SK-N-SH (cell line): ENCODE data around the gene PSMD8. TPM values are rescaled to one million over a fixed set of nuclear protein-coding genes. Genes with fewer than 3 reads are reported as not detected.

ENCODE experiments used
- CTCF ChIA-PET: fragments of 300-600, 350-600 bp; formaldehyde crosslinking; extraction: SDS; loops from one replicate; lab custom pipeline; 2021; lab: Yijun Ruan, JAX
- POLR2A ChIA-PET: fragments of 350-600 bp; sonication (Branson Sonifier 250); formaldehyde crosslinking; extraction: SDS; loops from one replicate; lab custom pipeline; 2020; ENCODE audit warnings: antibody characterized with exemption, inconsistent platforms; lab: Yijun Ruan, JAX
- DNase-seq: peaks from one replicate; pipeline ENCODE4 v3.0.0; 2012
- H2AFZ ChIP-seq: fragments of 200-600 bp; sonication (generic); 2 replicates; pipeline ENCODE4 v1.8.1; 2016; ENCODE audit warnings: antibody characterized with exemption, mild to moderate bottlenecking, low read depth
- H3F3A ChIP-seq: fragments of 200-600 bp; sonication (generic); replicated peaks from 2 replicates; pipeline ENCODE3; 2016; ENCODE audit warnings: antibody characterized with exemption, mild to moderate bottlenecking; ENCODE audit not compliant: insufficient read depth
- H3K27ac ChIP-seq, 2 experiments: fragments of 200-500 bp in 1 of 2; fragments of 200-600 bp in 1 of 2; sonication (Bioruptor generic) in 1 of 2; sonication (generic), shearing (Covaris generic) in 1 of 2; 2 replicates each; pipeline versions ENCODE4 v1.5.1 to v1.6.1; 2014 to 2016; ENCODE audit warnings: low read depth in 2 of 2, inconsistent platforms in 1 of 2, low read length in 1 of 2, mild to moderate bottlenecking in 1 of 2, mixed read lengths in 1 of 2
- H3K27me3 ChIP-seq: fragments of 200-600 bp; sonication (generic), shearing (Covaris generic); 2 replicates; pipeline ENCODE4 v1.6.1; 2016; ENCODE audit warnings: mixed run types; ENCODE audit not compliant: insufficient read depth
- H3K36me3 ChIP-seq, 2 experiments: fragments of 200-500 bp in 1 of 2; fragments of 200-600 bp in 1 of 2; sonication (Bioruptor generic) in 1 of 2; sonication (generic) in 1 of 2; replicated peaks in 1 of 2; 2 replicates each; pipeline versions ENCODE3 to v1.5.1; 2014 to 2016; ENCODE audit warnings: low read length in 1 of 2, mild to moderate bottlenecking in 1 of 2; ENCODE audit not compliant: insufficient read depth in 2 of 2, control insufficient read depth in 1 of 2
- H3K4me1 ChIP-seq, 2 experiments: fragments of 200-500 bp in 1 of 2; fragments of 200-600 bp in 1 of 2; sonication (Bioruptor generic) in 1 of 2; sonication (generic), shearing (Covaris generic) in 1 of 2; 2 replicates each; pipeline versions ENCODE4 v1.5.1 to v1.6.1; 2014 to 2016; ENCODE audit warnings: low read depth in 1 of 2, low read length in 1 of 2, mixed run types in 1 of 2; ENCODE audit not compliant: insufficient read depth in 2 of 2, control insufficient read depth in 1 of 2
- H3K4me2 ChIP-seq: fragments of 200-600 bp; sonication (generic), shearing (Covaris generic); 2 replicates; pipeline ENCODE4 v1.6.1; 2017; ENCODE audit warnings: mixed run types
- H3K4me3 ChIP-seq, 2 experiments: fragments of 200-500 bp in 1 of 2; fragments of 200-600 bp in 1 of 2; sonication (Bioruptor generic) in 1 of 2; sonication (generic), shearing (Covaris generic) in 1 of 2; 2 replicates each; pipeline versions ENCODE4 v1.5.1 to v1.8.1; 2014 to 2016; ENCODE audit warnings: low read depth in 2 of 2, inconsistent platforms in 1 of 2, low read length in 1 of 2, mild to moderate bottlenecking in 1 of 2, mixed read lengths in 1 of 2, moderate library complexity in 1 of 2
- H3K79me2 ChIP-seq: fragments of 200-600 bp; sonication (generic); 2 replicates; pipeline ENCODE4 v1.8.1; 2017; ENCODE audit warnings: mild to moderate bottlenecking; ENCODE audit not compliant: insufficient read depth
- H3K9ac ChIP-seq: fragments of 200-600 bp; sonication (generic); 2 replicates; pipeline ENCODE4 v1.6.1; 2017; ENCODE audit warnings: mixed run types
- H3K9me2 ChIP-seq: fragments of 200-600 bp; sonication (generic); 2 replicates; pipeline ENCODE4 v1.6.1; 2017; ENCODE audit warnings: mixed run types
- H3K9me3 ChIP-seq: fragments of 200-600 bp; sonication (generic); 2 replicates; pipeline ENCODE4 v1.6.1; 2017; ENCODE audit warnings: mixed run types, mild to moderate bottlenecking, moderate library complexity
- H4K20me1 ChIP-seq: fragments of 200-600 bp; sonication (generic); 2 replicates; pipeline ENCODE4 v1.6.1; 2017; ENCODE audit warnings: mild to moderate bottlenecking, mixed run types; ENCODE audit not compliant: insufficient read depth
- CHD2 ChIP-seq: fragments of 150-350 bp; IDR thresholded peaks from 2 replicates; pipeline ENCODE4 v1.6.1; 2018; ENCODE audit warnings: low read length; ENCODE audit not compliant: partially characterized antibody
- GATA2 ChIP-seq: sonication (generic); formaldehyde crosslinking; IDR thresholded peaks from 2 replicates; pipeline ENCODE4 v1.5.0; 2020; ENCODE audit warnings: mild to moderate bottlenecking, missing genetic modification reagents
- IRF3 ChIP-seq: fragments of 150-350 bp; IDR thresholded peaks from 2 replicates; pipeline ENCODE4 v1.6.1; 2016; ENCODE audit warnings: mild to moderate bottlenecking, low read depth, low read length
- NRF1 ChIP-seq: IDR thresholded peaks from 2 replicates; pipeline ENCODE4 v1.6.1; 2012; ENCODE audit warnings: low read depth, mild to moderate bottlenecking, low read length
- RCOR1 ChIP-seq: fragments of 150-350 bp; IDR thresholded peaks from 2 replicates; pipeline ENCODE4 v1.6.1; 2017; ENCODE audit warnings: antibody characterized with exemption, low read length
- TAF1 ChIP-seq: IDR thresholded peaks from 2 replicates; pipeline ENCODE4 v1.6.1; 2012; ENCODE audit warnings: low read depth, mild to moderate bottlenecking, low read length, moderate library complexity, borderline replicate concordance
- TCF12 ChIP-seq: IDR thresholded peaks from 2 replicates; pipeline ENCODE4 v1.4.0; 2012
- USF2 ChIP-seq: fragments of 150-350 bp; IDR thresholded peaks from 2 replicates; pipeline ENCODE4 v1.6.1; 2017; ENCODE audit warnings: antibody characterized with exemption, low read length, low read depth, borderline replicate concordance
- YY1 ChIP-seq: IDR thresholded peaks from 2 replicates; pipeline ENCODE4 v1.4.0; 2012; ENCODE audit warnings: low read depth, mild to moderate bottlenecking
- ZBTB33 ChIP-seq: IDR thresholded peaks from 2 replicates; pipeline ENCODE4 v1.4.0; 2012; ENCODE audit warnings: low read depth, borderline replicate concordance
- WGBS: methylation state at CpG from one replicate; pipeline ENCODE4 v1.1.6; 2017; ENCODE audit warnings: low lambda C conversion rate; 5-methylcytosine and 5-hydroxymethylcytosine counted together
- polyA plus RNA-seq, 3 experiments: library from polyadenylated mRNA; depleted of rRNA; stranded (reverse); fragments of >200 nt; gene quantifications; 2 replicates each; pipeline ENCODE4 v1.2.3, GENCODE V29; 2012
- TF ChIP-seq, protein P1 (sequence below): IDR thresholded peaks from 2 replicates; pipeline ENCODE4 v1.4.0; 2012; ENCODE audit warnings: low read depth
- TF ChIP-seq, protein P2 (sequence below): IDR thresholded peaks from 2 replicates; pipeline ENCODE4 v1.4.0; 2012; ENCODE audit warnings: low read depth, borderline replicate concordance

The PSMD8 gene
- polyA plus RNA-seq, 1 of the 3 experiments (the other 2 are of a cell fraction) = 400 TPM

GRCh38 chr19:38400361-38400760 is 26.0 kb downstream of the PSMD8 start:
- Histone ChIP-seq H3K9me3 (no peaks in the 10 kb centered on the region), H3K9ac (no peak overlapping the region), H3K4me1 (no peaks in the 10 kb centered on the region; a peak in 1 of 4 replicates), H3K4me2 (no peak overlapping the region), H3K27ac (no peak overlapping the region), H4K20me1 (no peaks in the 10 kb centered on the region), H3K79me2 (peaks cover 6% of the 10 kb centered on the region; the same call in 1 of the 2 replicates), H2AFZ (no peak overlapping the region), H3K9me2 (no peaks in the 10 kb centered on the region), H3K4me3 (no peak overlapping the region), H3K36me3 (peaks cover 4 to 6% of the 10 kb centered on the region in 2 experiments), H3K27me3 (no peaks in the 10 kb centered on the region), H3F3A (peaks cover 8% of the 10 kb centered on the region)
- WGBS = 62% methylated on average over 5 of the region's 5 CpGs
- CTCF ChIA-PET = interaction anchor here (0.7 to 1.2 kb wide), 2 partner anchors 167 to 711 kb away, joined by 3 read pairs; no protein-coding TSS in a partner anchor
- TF ChIP-seq YY1 (no peak), ZBTB33 (no peak), USF2 (no peak), GATA2 (CRISPR knock-in tag) (no peak), CHD2 (no peak), RCOR1 (no peak), TCF12 (no peak), IRF3 (no peak), NRF1 (no peak), TAF1 (no peak)
- TF ChIP-seq, protein P1, sequence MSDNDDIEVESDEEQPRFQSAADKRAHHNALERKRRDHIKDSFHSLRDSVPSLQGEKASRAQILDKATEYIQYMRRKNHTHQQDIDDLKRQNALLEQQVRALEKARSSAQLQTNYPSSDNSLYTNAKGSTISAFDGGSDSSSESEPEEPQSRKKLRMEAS = no peak
- TF ChIP-seq, protein P2, sequence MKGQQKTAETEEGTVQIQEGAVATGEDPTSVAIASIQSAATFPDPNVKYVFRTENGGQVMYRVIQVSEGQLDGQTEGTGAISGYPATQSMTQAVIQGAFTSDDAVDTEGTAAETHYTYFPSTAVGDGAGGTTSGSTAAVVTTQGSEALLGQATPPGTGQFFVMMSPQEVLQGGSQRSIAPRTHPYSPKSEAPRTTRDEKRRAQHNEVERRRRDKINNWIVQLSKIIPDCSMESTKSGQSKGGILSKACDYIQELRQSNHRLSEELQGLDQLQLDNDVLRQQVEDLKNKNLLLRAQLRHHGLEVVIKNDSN = no peak
- POLR2A ChIA-PET = interaction anchor here (5.1 kb wide), 1 partner anchor 12 kb away, joined by 30 read pairs; the partner anchor contains the start of genes GGN and SPRED3
- DNase-seq = no peak
